Iris pigment epithelial cell (primary cell): ENCODE measurements around the gene ITCH.
A peak's percentile ranks its signal among the peaks of the same experiment; 100 is the strongest.
"Not testable (repeated sequence)": the region's sequence is repeated elsewhere in the genome, so short reads cannot be mapped to it uniquely, and the experiment has no call there.

Experiments
- DNase-seq: peaks from one replicate; pipeline ENCODE4 v3.0.0-alpha.2; 2011; ENCODE audit warnings: low read depth

Gene ITCH

GRCh38 chr20:34363062-34363464 is at the start of gene ITCH:
Gene ITCH, plus strand, starts transcription at chr20:34363273. Its CDS starts 30,539 bp downstream, at chr20:34393812.
- peak; percentile 97 for DNase-seq

- no peak for DNase-seq
Observed at GRCh38 chr20:34315236-34315635, 47.8 kb upstream of the ITCH start.

- DNase-seq, result peak; percentile 83
Observed at GRCh38 chr20:34316196-34316814, 46.8 kb upstream of the ITCH start.

- DNase-seq, result no peak
Observed at GRCh38 chr20:34318609-34319443, 44.2 kb upstream of the ITCH start.

GRCh38 chr20:34320861-34321260 is 42.2 kb upstream of the ITCH start:
- no peak for DNase-seq

- no peak for DNase-seq
Observed at GRCh38 chr20:34322267-34323105, 40.6 kb upstream of the ITCH start.

GRCh38 chr20:34324541-34324940 is 38.5 kb upstream of the ITCH start:
- DNase-seq, result no peak

GRCh38 chr20:34328207-34328606 is 34.9 kb upstream of the ITCH start:
- DNase-seq, result not testable (repeated sequence)

GRCh38 chr20:34328928-34329677 is 34.0 kb upstream of the ITCH start:
- DNase-seq, result peak; percentile 47

- not testable (repeated sequence) for DNase-seq
Observed at GRCh38 chr20:34330861-34331544, 32.1 kb upstream of the ITCH start.

GRCh38 chr20:34331838-34332237 is 31.2 kb upstream of the ITCH start:
- DNase-seq, result no peak

- no peak for DNase-seq
Observed at GRCh38 chr20:34332262-34332920, 30.7 kb upstream of the ITCH start.

- no peak for DNase-seq
Observed at GRCh38 chr20:34333786-34334185, 29.3 kb upstream of the ITCH start.

GRCh38 chr20:34334654-34335407 is 28.2 kb upstream of the ITCH start:
- DNase-seq, result no peak

GRCh38 chr20:34337544-34337943 is 25.5 kb upstream of the ITCH start:
- no peak for DNase-seq

- DNase-seq, result no peak
Observed at GRCh38 chr20:34337982-34338726, 24.9 kb upstream of the ITCH start.

GRCh38 chr20:34340726-34341125 is 22.3 kb upstream of the ITCH start:
- DNase-seq, result not testable (repeated sequence)

GRCh38 chr20:34341199-34341598 is 21.9 kb upstream of the ITCH start:
- not testable (repeated sequence) for DNase-seq
